ENCODE results near the gene TMEM30A. TPM values are rescaled to one million over a fixed set of nuclear protein-coding genes. Genes with fewer than 3 reads are reported as not detected.

Gene TMEM30A
- total RNA-seq, 1 experiment from 2014 or later = 65.2 TPM

- Mint-ChIP-seq H3K27me3 (ENCODE audit: low read depth) (no peaks in the 10 kb centered on the region), H3K27ac (peak overlapping the region in 1 of 3 experiments; percentile 5; a peak in 2 of 7 replicates), H3K4me3 (no peak overlapping the region), H3K9me3 (no peaks in the 10 kb centered on the region), H3K4me1 (peaks cover 17% of the 10 kb centered on the region in 2 experiments), H3K36me3 (ENCODE audit: insufficient read depth in 1 of 3, low read depth in 3 of 3) (no peaks in the 10 kb centered on the region)
- no peak overlapping the region for H4K8ac ChIP-seq (replicated peaks; ENCODE audit: insufficient read length, low read depth, low read length)
- H2BK12ac ChIP-seq (ENCODE audit: insufficient read length, low read depth, low read length) = no peak overlapping the region
- no peak overlapping the region for H3K4me2 ChIP-seq (ENCODE audit: insufficient read depth, insufficient read length, low read length)
- H3K14ac ChIP-seq (ENCODE audit: insufficient read depth, low read length) = no peak overlapping the region
- no peaks in the 10 kb centered on the region for H3K9me3 ChIP-seq (ENCODE audit: control insufficient read depth, low read depth, low read length)
- no peak for DNase-seq
- H3K79me1 ChIP-seq (ENCODE audit: insufficient read depth, low read depth, low read length, poor library complexity, severe bottlenecking) = no peaks in the 10 kb centered on the region
- no peaks in the 10 kb centered on the region for H4K20me1 ChIP-seq (ENCODE audit: control insufficient read depth, insufficient read depth, insufficient read length)
- H2BK20ac ChIP-seq (ENCODE audit: low read depth, low read length, poor library complexity, severe bottlenecking) = no peak overlapping the region
- no peak overlapping the region for H3K18ac ChIP-seq (ENCODE audit: insufficient read length, low read depth, low read length)
- H2BK15ac ChIP-seq (ENCODE audit: low read depth, low read length) = no peak overlapping the region
- H2AK5ac ChIP-seq (ENCODE audit: insufficient read length, low read length) = no peak overlapping the region
- H2AFZ ChIP-seq (ENCODE audit: low read length) = no peak overlapping the region
- H3K4ac ChIP-seq (ENCODE audit: low read depth, low read length) = no peak overlapping the region
- no peak overlapping the region for H3K27ac ChIP-seq (ENCODE audit: insufficient read length, low read depth, low read length)
- H3K9ac ChIP-seq (ENCODE audit: extremely low read depth, insufficient read length, low read length) = no peak overlapping the region
- no peaks in the 10 kb centered on the region for H3K27me3 ChIP-seq (ENCODE audit: insufficient read depth, low read length)
- no peak for TF ChIP-seq CTCF (conservative IDR thresholded peaks at IDR 0.05)
- H3K23me2 ChIP-seq (ENCODE audit: insufficient read length, low read depth, low read length, poor library complexity, severe bottlenecking) = no peaks in the 10 kb centered on the region
- no peak overlapping the region for H2BK5ac ChIP-seq (ENCODE audit: insufficient read length, low read length)
- H2BK120ac ChIP-seq (ENCODE audit: low read depth, low read length, poor library complexity, severe bottlenecking) = no peak overlapping the region
- H4K91ac ChIP-seq (ENCODE audit: insufficient read length, low read depth, low read length) = no peak overlapping the region
- no peak overlapping the region for H3K23ac ChIP-seq (ENCODE audit: insufficient read length, low read depth, low read length)
- H3K4me1 ChIP-seq (ENCODE audit: insufficient read depth, low read length) = no peaks in the 10 kb centered on the region; the same call in 1 of the 2 replicates
- no peak overlapping the region for H3T11ph ChIP-seq (ENCODE audit: low read length)
- no CpG with 5 or more reads among the region's 6 CpGs for WGBS (ENCODE audit: extremely low coverage, insufficient read length, low lambda C conversion rate)
- H3K79me2 ChIP-seq (ENCODE audit: insufficient read depth, low read length) = no peaks in the 10 kb centered on the region
- no peak overlapping the region for H4K5ac ChIP-seq (ENCODE audit: insufficient read length, low read depth, low read length)
- H3K56ac ChIP-seq (ENCODE audit: insufficient read length, low read depth, low read length) = no peak overlapping the region
Measured at GRCh38 chr6:75224303-75224926, 60.2 kb downstream of the TMEM30A start.
